Measurements from ENCODE around the gene ZNF672. TPM values are rescaled to one million over a fixed set of nuclear protein-coding genes. Genes with fewer than 3 reads are reported as not detected.

The ZNF672 gene
- total and polyA plus RNA-seq, 2 of the 13 experiments (the other 11 are each of a cell fraction or from before 2014, with no cell fraction given): 17.2 to 22.9 TPM

DNA sequence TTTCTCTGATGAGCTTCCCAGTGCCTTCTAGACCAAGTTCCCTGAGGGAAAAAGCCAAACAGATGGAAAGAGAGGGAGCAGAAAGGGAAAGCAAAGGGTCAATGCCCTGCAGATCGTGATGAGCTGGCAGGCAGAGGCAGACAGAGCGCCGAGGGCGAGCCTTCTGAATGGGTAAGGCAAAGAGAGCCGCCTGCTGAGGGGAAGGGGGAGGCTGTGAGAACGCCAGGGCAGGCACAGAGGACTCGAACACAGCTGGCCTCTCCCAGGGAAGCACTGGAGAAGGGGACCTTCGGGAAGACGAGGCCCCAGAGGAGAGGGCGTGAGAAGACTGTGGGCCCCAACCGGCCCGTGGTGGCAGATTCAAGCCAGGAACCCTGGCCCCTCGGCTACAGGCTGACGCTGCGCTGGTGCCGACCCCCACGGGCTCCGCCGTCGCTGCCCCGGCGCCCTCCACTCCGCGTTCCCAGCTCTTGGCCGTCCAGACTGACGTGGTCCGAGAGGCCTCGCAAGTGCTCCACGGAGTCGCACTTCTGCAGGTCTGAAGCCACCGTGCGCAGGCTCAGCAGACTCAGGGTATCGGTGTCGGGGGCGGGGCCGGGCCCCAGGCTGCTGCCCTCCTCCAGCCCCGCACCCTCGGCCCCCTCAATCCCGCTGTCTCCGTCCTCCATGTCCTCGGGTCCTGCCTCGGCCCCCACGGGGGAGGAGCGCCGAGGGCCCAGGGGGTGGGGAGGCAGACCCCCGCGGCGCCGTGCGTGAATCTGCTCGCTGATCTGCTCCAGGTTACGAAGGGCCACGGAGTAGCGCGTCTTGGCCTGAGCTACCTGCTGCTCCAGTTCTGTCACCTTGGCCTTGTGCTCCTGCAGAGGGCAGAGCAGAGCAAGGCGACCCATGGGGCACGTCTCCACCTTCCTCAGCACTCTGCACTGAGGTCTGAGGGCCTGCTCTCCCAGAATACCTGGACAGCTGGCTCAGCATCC is 26.2 kb upstream of the ZNF672 start:
- no peak overlapping the region for H2AFZ ChIP-seq (ENCODE audit: low read length)
- no peaks in the 10 kb centered on the region for H3K9me3 ChIP-seq (ENCODE audit: low read length)
- CTCF ChIA-PET (ENCODE audit: low intra/inter-chr PET ratio, low total read pairs): no interaction called here
- H3K9ac ChIP-seq (ENCODE audit: insufficient read depth, low read depth, low read length): no peak overlapping the region
- no peak overlapping the region for H3K27ac ChIP-seq (ENCODE audit: extremely low read length, insufficient read depth, low read length)
- H3K79me2 ChIP-seq (ENCODE audit: insufficient read depth, low read length): no peaks in the 10 kb centered on the region
- intact Hi-C loops (cut with micrococcal nuclease; ENCODE audit: unreplicated experiment): no loop called here
- H4K20me1 ChIP-seq (ENCODE audit: insufficient read depth, low read length): no peaks in the 10 kb centered on the region
- H3K4me2 ChIP-seq (ENCODE audit: low read depth, low read length): no peak overlapping the region
- in situ Hi-C loops (cut with HindIII; ENCODE audit: extremely low pct_ligation_motif_present, low pct_unique_long_range_greater_than_20kb): no loop called here
- peaks cover 10% of the 10 kb centered on the region for H3K4me1 ChIP-seq (ENCODE audit: insufficient read depth, low read length)
- TF ChIP-seq, protein P1, sequence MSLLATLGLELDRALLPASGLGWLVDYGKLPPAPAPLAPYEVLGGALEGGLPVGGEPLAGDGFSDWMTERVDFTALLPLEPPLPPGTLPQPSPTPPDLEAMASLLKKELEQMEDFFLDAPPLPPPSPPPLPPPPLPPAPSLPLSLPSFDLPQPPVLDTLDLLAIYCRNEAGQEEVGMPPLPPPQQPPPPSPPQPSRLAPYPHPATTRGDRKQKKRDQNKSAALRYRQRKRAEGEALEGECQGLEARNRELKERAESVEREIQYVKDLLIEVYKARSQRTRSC (CRISPR knock-in tag; IDR thresholded peaks at IDR 0.05; ENCODE audit: low read depth): no peak
- peak; percentile 44; the same call in 1 of the 2 replicates for TF ChIP-seq STAG1 (CRISPR knock-in tag; IDR thresholded peaks at IDR 0.05)
- TF ChIP-seq BCL6 (CRISPR knock-in tag; IDR thresholded peaks at IDR 0.05): no peak
- peak; percentile 46 for TF ChIP-seq CTCF (CRISPR knock-in tag; IDR thresholded peaks at IDR 0.05)
- no peak for TF ChIP-seq ZNF552 (CRISPR knock-in tag; IDR thresholded peaks at IDR 0.05; ENCODE audit: borderline replicate concordance)
- peak; percentile 74 for TF ChIP-seq AGO2 (optimal IDR thresholded peaks at IDR 0.05; ENCODE audit: low read depth, low read length)
- peak; percentile 51; the same call in 1 of the 2 replicates for TF ChIP-seq RBFOX2 (IDR thresholded peaks at IDR 0.05; ENCODE audit: low read depth, low read length)
- no peak for TF ChIP-seq ZNF749 (CRISPR knock-in tag; IDR thresholded peaks at IDR 0.05; ENCODE audit: borderline replicate concordance)
- TF ChIP-seq ZNF24 (IDR thresholded peaks at IDR 0.05): no peak
- DNase-seq (ENCODE audit: low spot score): no peak
- no peaks in the 10 kb centered on the region for H3K27me3 ChIP-seq (ENCODE audit: control insufficient read depth in 1 of 2, insufficient read depth in 2 of 2, low read length in 2 of 2)
- WGBS (ENCODE audit: low lambda C conversion rate): 96% methylated on average over 38 of the region's 57 CpGs
- BruUV-seq (replicated peaks): no TSS peak
- peaks cover 14 to 50% of the 10 kb centered on the region in 2 experiments for H3K36me3 ChIP-seq (replicated peaks in 1 of 2; ENCODE audit: control insufficient read depth in 1 of 2, insufficient read depth in 2 of 2, low read length in 2 of 2)
- H3K4me3 ChIP-seq (replicated peaks in 1 of 3; ENCODE audit: insufficient read depth in 1 of 3, low read depth in 2 of 3, low read length in 3 of 3): no peak overlapping the region
- peak; percentile 63 for ATAC-seq
- POLR2A ChIA-PET: no interaction called here
- FAIRE-seq: no peak

Data from HepG2 (cell line).